CD4-positive, alpha-beta T cell (primary cell): ENCODE results near the gene RIOK3. TPM values are rescaled to one million over a fixed set of nuclear protein-coding genes. Genes with fewer than 3 reads are reported as not detected.

ENCODE experiments used
- ATAC-seq: fragments of 200-7000 bp; cut with Tn5 transposase; one replicate; pipeline ENCODE4 v1.10.0; 2022; ENCODE audit warnings: mild to moderate bottlenecking; ENCODE audit not compliant: poor library complexity
- CTCF ChIA-PET: fragments of 350-600 bp; sonication (Branson Sonifier 250); formaldehyde crosslinking; loops from one replicate; lab custom pipeline; 2021; ENCODE audit warnings: antibody characterized with exemption, inconsistent platforms; lab: Charles Lee
- POLR2A ChIA-PET: fragments of 350-600 bp; sonication (Branson Sonifier 250); formaldehyde crosslinking; loops from one replicate; lab custom pipeline; 2021; ENCODE audit warnings: antibody characterized with exemption, inconsistent platforms; lab: Charles Lee
- DNase-seq, 14 experiments: peaks; one replicate each; pipeline ENCODE4 v3.0.0-alpha.2; 2013 to 2020; ENCODE audit warnings: mixed read lengths in 2 of 14
- H3K27ac ChIP-seq, 2 donors: one replicate each; pipeline versions ENCODE4 v1.5.1 to v1.7.0; 2013; ENCODE audit warnings: low read length in 2 of 2, low read depth in 1 of 2, mild to moderate bottlenecking in 1 of 2
- H3K27me3 ChIP-seq, 2 experiments: 1 replicate in 1 of 2; 2 replicates in 1 of 2; pipeline versions ENCODE4 v1.6.1 to v1.7.0; 2013; ENCODE audit warnings: low read length in 2 of 2, control low read depth in 1 of 2, mild to moderate bottlenecking in 1 of 2, moderate library complexity in 1 of 2; ENCODE audit not compliant: insufficient read depth in 2 of 2, control insufficient read depth in 1 of 2
- H3K36me3 ChIP-seq: one replicate; pipeline ENCODE4 v1.6.1; 2013; ENCODE audit warnings: low read length, control low read depth; ENCODE audit not compliant: insufficient read depth
- H3K4me1 ChIP-seq: one replicate; pipeline ENCODE4 v1.6.1; 2013; ENCODE audit warnings: low read length, control low read depth; ENCODE audit not compliant: insufficient read depth
- H3K4me3 ChIP-seq: one replicate; pipeline ENCODE4 v1.5.1; 2013; ENCODE audit warnings: mild to moderate bottlenecking, low read length, moderate library complexity
- H3K9me3 ChIP-seq, 2 experiments: 1 replicate in 1 of 2; 2 replicates in 1 of 2; pipeline versions ENCODE4 v1.6.1 to v1.7.0; 2013; ENCODE audit warnings: low read length in 2 of 2, mild to moderate bottlenecking in 2 of 2, control low read depth in 1 of 2, moderate library complexity in 1 of 2; ENCODE audit not compliant: control insufficient read depth in 1 of 2, insufficient read depth in 1 of 2
- H3K27ac Mint-ChIP-seq: one replicate; pipeline ENCODE4 v1.8.0; 2020; ENCODE audit warnings: mixed read lengths
- H3K27me3 Mint-ChIP-seq: one replicate; pipeline ENCODE4 v1.8.0; 2021; ENCODE audit warnings: mixed read lengths
- H3K36me3 Mint-ChIP-seq: one replicate; pipeline ENCODE4 v1.8.0; 2021; ENCODE audit warnings: low read depth, mixed read lengths
- H3K4me1 Mint-ChIP-seq: one replicate; pipeline ENCODE4 v1.8.0; 2021; ENCODE audit warnings: low read depth, mixed read lengths
- H3K4me3 Mint-ChIP-seq: one replicate; pipeline ENCODE4 v1.8.0; 2020; ENCODE audit warnings: mild to moderate bottlenecking, mixed read lengths
- H3K9me3 Mint-ChIP-seq: one replicate; pipeline ENCODE4 v1.8.0; 2020; ENCODE audit warnings: mixed read lengths
- intact Hi-C, 2 experiments: fragments of 100-400 bp; cut with DNase I in 1 of 2; cut with micrococcal nuclease in 1 of 2; formaldehyde crosslinking; loops; one replicate each; pipeline versions ENCODE4 v1.15.1 to v1.9.0; 2023 to 2025; cut with DNase I, micrococcal nuclease
- total RNA-seq, 174 experiments: library from RNA in 2 of 174; stranded (reverse) in 2 of 174; gene quantifications; one replicate each; pipeline ENCODE4 v1.2.3 and lab custom pipeline; 2021 to 2026
- TF ChIP-seq, protein P1 (sequence below): fragments of 200-600 bp; IDR thresholded peaks from one replicate; pipeline ENCODE4 v1.8.0; 2022; ENCODE audit warnings: antibody characterized with exemption, mild to moderate bottlenecking

The RIOK3 gene
- total RNA-seq, 2 experiments from 2014 or later = 151 to 153 TPM

- no peaks in the 10 kb centered on the region for H3K4me1 ChIP-seq
- H3K9me3 Mint-ChIP-seq = no peaks in the 10 kb centered on the region
- no peak overlapping the region for H3K4me3 Mint-ChIP-seq
- no peak for DNase-seq
- TF ChIP-seq, protein P1, sequence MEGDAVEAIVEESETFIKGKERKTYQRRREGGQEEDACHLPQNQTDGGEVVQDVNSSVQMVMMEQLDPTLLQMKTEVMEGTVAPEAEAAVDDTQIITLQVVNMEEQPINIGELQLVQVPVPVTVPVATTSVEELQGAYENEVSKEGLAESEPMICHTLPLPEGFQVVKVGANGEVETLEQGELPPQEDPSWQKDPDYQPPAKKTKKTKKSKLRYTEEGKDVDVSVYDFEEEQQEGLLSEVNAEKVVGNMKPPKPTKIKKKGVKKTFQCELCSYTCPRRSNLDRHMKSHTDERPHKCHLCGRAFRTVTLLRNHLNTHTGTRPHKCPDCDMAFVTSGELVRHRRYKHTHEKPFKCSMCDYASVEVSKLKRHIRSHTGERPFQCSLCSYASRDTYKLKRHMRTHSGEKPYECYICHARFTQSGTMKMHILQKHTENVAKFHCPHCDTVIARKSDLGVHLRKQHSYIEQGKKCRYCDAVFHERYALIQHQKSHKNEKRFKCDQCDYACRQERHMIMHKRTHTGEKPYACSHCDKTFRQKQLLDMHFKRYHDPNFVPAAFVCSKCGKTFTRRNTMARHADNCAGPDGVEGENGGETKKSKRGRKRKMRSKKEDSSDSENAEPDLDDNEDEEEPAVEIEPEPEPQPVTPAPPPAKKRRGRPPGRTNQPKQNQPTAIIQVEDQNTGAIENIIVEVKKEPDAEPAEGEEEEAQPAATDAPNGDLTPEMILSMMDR = no peak
- CTCF ChIA-PET = interaction anchor here (1.6 kb wide), 1 partner anchor 14 kb away, joined by 3 read pairs; no protein-coding TSS in a partner anchor
- peak overlapping the region; percentile 11 for H3K27ac Mint-ChIP-seq
- H3K27ac ChIP-seq = no peak overlapping the region
- ATAC-seq = no peak
- POLR2A ChIA-PET = no interaction called here
- H3K36me3 ChIP-seq = peaks cover 95% of the 10 kb centered on the region
- H3K9me3 ChIP-seq = no peaks in the 10 kb centered on the region
- H3K27me3 ChIP-seq = no peaks in the 10 kb centered on the region
- H3K4me1 Mint-ChIP-seq = no peaks in the 10 kb centered on the region
- H3K36me3 Mint-ChIP-seq = peaks cover 99% of the 10 kb centered on the region
- intact Hi-C loops = no loop called here
- no peaks in the 10 kb centered on the region for H3K27me3 Mint-ChIP-seq
- H3K4me3 ChIP-seq = no peak overlapping the region
These were observed 77.1 kb downstream of the RIOK3 start for GRCh38 chr18:23530195-23530594.

GRCh38 chr18:23531912-23532311, 78.8 kb downstream of the RIOK3 start:
- H3K4me3 Mint-ChIP-seq = no peak overlapping the region
- no peak for DNase-seq
- peaks cover 99% of the 10 kb centered on the region for H3K36me3 ChIP-seq
- intact Hi-C loops = no loop called here
- no peak for ATAC-seq
- no peaks in the 10 kb centered on the region for H3K9me3 Mint-ChIP-seq
- ChIA-PET POLR2A (interaction anchor here (0.7 to 0.9 kb wide), 2 partner anchors 9 to 11 kb away, joined by 3 read pairs; no protein-coding TSS in a partner anchor), CTCF (no interaction called here)
- H3K4me3 ChIP-seq = no peak overlapping the region
- no peaks in the 10 kb centered on the region for H3K27me3 Mint-ChIP-seq
- no peaks in the 10 kb centered on the region for H3K27me3 ChIP-seq
- TF ChIP-seq, protein P1 = no peak
- H3K36me3 Mint-ChIP-seq = peaks cover 98% of the 10 kb centered on the region
- peak overlapping the region; percentile 44 for H3K27ac Mint-ChIP-seq
- H3K4me1 Mint-ChIP-seq = no peaks in the 10 kb centered on the region
- H3K9me3 ChIP-seq = no peaks in the 10 kb centered on the region
- H3K4me1 ChIP-seq = no peaks in the 10 kb centered on the region
- no peak overlapping the region for H3K27ac ChIP-seq

Other genes starting within 250 kb of the RIOK3 start
- gene RMC1, start 50.2 kb downstream of the RIOK3 start, total RNA-seq = 10 to 100 TPM; 46.9 to 48.3 TPM
- 10 to 100 TPM; 17.2 to 17.6 TPM for gene NPC1, start 133.2 kb downstream of the RIOK3 start, total RNA-seq
- under 1 TPM; 0.28 to 0.58 TPM for gene ANKRD29, start 209.6 kb downstream of the RIOK3 start, total RNA-seq
- under 1 TPM in 1 of 2 experiments, not detected in 1; 0.19 TPM for gene LAMA3, start 236.2 kb downstream of the RIOK3 start, total RNA-seq